PFSK-1 (cell line): ENCODE data around the gene GRAMD1B.

ENCODE experiments used
- FOXP2 ChIP-seq: optimal IDR thresholded peaks from 2 replicates; pipeline ENCODE3; 2011; ENCODE audit warnings: borderline replicate concordance, control low read depth, inconsistent platforms; ENCODE audit not compliant: insufficient read depth; ENCODE audit errors: extremely low read length, extremely low read depth
- POLR2AphosphoS5 ChIP-seq: IDR thresholded peaks from 2 replicates; pipeline ENCODE4 v1.6.1; 2012; ENCODE audit warnings: low read depth, mild to moderate bottlenecking, control low read depth, low read length, moderate library complexity
- REST ChIP-seq, 2 experiments: IDR thresholded peaks; 2 replicates each; pipeline versions ENCODE4 v1.6.1 to v1.8.0; 2011 to 2012; ENCODE audit warnings: low read depth in 2 of 2, low read length in 2 of 2, control low read depth in 1 of 2, inconsistent platforms in 1 of 2, mild to moderate bottlenecking in 1 of 2, moderate library complexity in 1 of 2; ENCODE audit not compliant: insufficient read depth in 1 of 2
- SIN3A ChIP-seq: IDR thresholded peaks from 2 replicates; pipeline ENCODE4 v1.6.1; 2012; ENCODE audit warnings: mild to moderate bottlenecking, low read length, moderate library complexity, borderline replicate concordance; ENCODE audit not compliant: insufficient read depth
- TAF1 ChIP-seq: IDR thresholded peaks from 2 replicates; pipeline ENCODE4 v1.6.1; 2012; ENCODE audit warnings: low read length, control low read depth, borderline replicate concordance; ENCODE audit not compliant: insufficient read depth

The GRAMD1B gene

GRCh38 chr11:123654566-123655081 lies 224.6 kb downstream of the GRAMD1B start, which contains the start of gene SCN3B:
SCN3B (minus strand) TSS chr11:123654624; CDS start chr11:123653801, 823 bp downstream.
- no peak for TF ChIP-seq SIN3A
- TF ChIP-seq TAF1, result no peak
- TF ChIP-seq REST (IDR thresholded peaks at IDR 0.05; ENCODE audit: insufficient read depth in 1 of 2, low read depth in 2 of 2, low read length in 2 of 2), result no peak
- no peak for TF ChIP-seq FOXP2
- TF ChIP-seq POLR2AphosphoS5, result no peak

DNA sequence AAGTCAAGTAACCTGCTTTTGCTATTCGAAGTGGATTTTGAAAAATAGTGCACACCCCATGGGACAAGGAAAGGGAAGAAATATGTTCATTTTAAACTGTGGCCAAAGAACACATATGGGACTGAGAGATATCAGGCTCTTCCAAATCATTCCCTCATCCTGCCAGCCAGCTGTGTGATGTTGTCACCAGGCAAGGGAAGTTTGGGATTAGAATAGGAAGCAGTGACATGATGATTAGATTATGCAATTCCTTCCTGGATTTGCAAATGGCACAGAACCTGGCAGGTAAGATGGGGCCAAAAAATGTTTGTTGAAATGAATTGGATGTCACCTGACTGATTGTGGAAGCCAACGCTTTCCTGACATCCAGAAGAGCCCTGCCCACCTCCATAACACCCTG lies 229.2 kb downstream of the GRAMD1B start:
- TF ChIP-seq REST (IDR thresholded peaks at IDR 0.05; ENCODE audit: insufficient read depth in 1 of 2, low read depth in 2 of 2, low read length in 2 of 2) (no peak), SIN3A (no peak), FOXP2 (no peak)

GRCh38 chr11:123665306-123665705 lies 235.2 kb downstream of the GRAMD1B start:
- no peak for TF ChIP-seq FOXP2
- TF ChIP-seq REST (IDR thresholded peaks at IDR 0.05; ENCODE audit: insufficient read depth in 1 of 2, low read depth in 2 of 2, low read length in 2 of 2), result no peak
- TF ChIP-seq SIN3A, result no peak
- no peak for TF ChIP-seq POLR2AphosphoS5
- TF ChIP-seq TAF1, result no peak

- TF ChIP-seq POLR2AphosphoS5 (no peak), REST (IDR thresholded peaks at IDR 0.05; ENCODE audit: insufficient read depth in 1 of 2, low read depth in 2 of 2, low read length in 2 of 2) (no peak)
These were observed 240.0 kb downstream of the GRAMD1B start for GRCh38 chr11:123670081-123670480.

DNA sequence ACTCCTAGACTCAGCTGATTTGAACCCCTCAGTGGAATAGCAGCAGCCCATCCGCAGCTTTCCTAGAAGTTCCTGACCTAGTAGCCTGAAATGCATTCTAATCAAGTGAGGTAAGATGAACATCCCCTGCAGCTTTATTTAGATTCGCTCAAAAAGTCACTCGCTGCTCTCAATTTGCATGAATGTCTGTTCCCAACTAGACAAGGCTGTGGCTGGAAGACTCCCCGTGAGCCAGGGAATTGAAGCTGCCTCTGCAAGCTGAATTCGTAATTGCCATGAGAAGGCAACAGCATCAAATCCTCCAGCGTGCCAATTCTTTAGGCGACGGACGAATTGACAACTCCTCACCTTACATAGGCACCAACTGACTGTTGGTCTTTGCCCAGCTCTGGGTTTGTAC lies 241.5 kb downstream of the GRAMD1B start:
- no peak for TF ChIP-seq SIN3A
- no peak for TF ChIP-seq REST (IDR thresholded peaks at IDR 0.05; ENCODE audit: insufficient read depth in 1 of 2, low read depth in 2 of 2, low read length in 2 of 2)
- no peak for TF ChIP-seq FOXP2
- TF ChIP-seq TAF1, result no peak
- TF ChIP-seq POLR2AphosphoS5, result no peak
